Measurements from ENCODE around the gene GEMIN5. TPM values are rescaled to one million over a fixed set of nuclear protein-coding genes. Genes with fewer than 3 reads are reported as not detected.

GEMIN5 gene
- polyA plus RNA-seq, 1 of the 3 experiments (the other 2 are of a cell fraction) = 6.6 TPM

- Histone ChIP-seq H3K36me3 (replicated peaks in 1 of 2; ENCODE audit: control insufficient read depth in 1 of 2, insufficient read depth in 2 of 2, low read length in 1 of 2) (peaks cover 31 to 32% of the 10 kb centered on the region in 2 experiments), H3K27me3 (ENCODE audit: insufficient read depth) (no peaks in the 10 kb centered on the region), H3K79me2 (ENCODE audit: insufficient read depth) (no peaks in the 10 kb centered on the region), H3K9me3 (no peaks in the 10 kb centered on the region), H3K27ac (ENCODE audit: low read depth in 2 of 2, low read length in 1 of 2) (no peak overlapping the region; a peak in 1 of 4 replicates), H3K9me2 (no peaks in the 10 kb centered on the region), H3K4me2 (no peak overlapping the region), H3F3A (replicated peaks; ENCODE audit: insufficient read depth) (peaks cover 6% of the 10 kb centered on the region), H3K9ac (no peak overlapping the region), H4K20me1 (ENCODE audit: insufficient read depth) (no peaks in the 10 kb centered on the region), H3K4me3 (ENCODE audit: low read depth in 2 of 2, low read length in 1 of 2) (no peak overlapping the region), H3K4me1 (ENCODE audit: control insufficient read depth in 1 of 2, insufficient read depth in 2 of 2, low read depth in 1 of 2, low read length in 1 of 2) (peaks cover 0 to 4% of the 10 kb centered on the region in 2 experiments; a peak in 1 of 4 replicates), H2AFZ (ENCODE audit: low read depth) (no peak overlapping the region)
- no peak for DNase-seq
- over 99% methylated on average over 3 of the region's 3 CpGs for WGBS (ENCODE audit: low lambda C conversion rate)
- CTCF ChIA-PET = interaction anchor here (2.1 kb wide), 1 partner anchor 181 kb away, joined by 6 read pairs; no protein-coding TSS in a partner anchor
- no peak for TF ChIP-seq CHD2 (IDR thresholded peaks at IDR 0.05; ENCODE audit: low read length, partially characterized antibody)
- no peak for TF ChIP-seq SIN3A (IDR thresholded peaks at IDR 0.05; ENCODE audit: borderline replicate concordance, low read depth, low read length)
- TF ChIP-seq, protein P1, sequence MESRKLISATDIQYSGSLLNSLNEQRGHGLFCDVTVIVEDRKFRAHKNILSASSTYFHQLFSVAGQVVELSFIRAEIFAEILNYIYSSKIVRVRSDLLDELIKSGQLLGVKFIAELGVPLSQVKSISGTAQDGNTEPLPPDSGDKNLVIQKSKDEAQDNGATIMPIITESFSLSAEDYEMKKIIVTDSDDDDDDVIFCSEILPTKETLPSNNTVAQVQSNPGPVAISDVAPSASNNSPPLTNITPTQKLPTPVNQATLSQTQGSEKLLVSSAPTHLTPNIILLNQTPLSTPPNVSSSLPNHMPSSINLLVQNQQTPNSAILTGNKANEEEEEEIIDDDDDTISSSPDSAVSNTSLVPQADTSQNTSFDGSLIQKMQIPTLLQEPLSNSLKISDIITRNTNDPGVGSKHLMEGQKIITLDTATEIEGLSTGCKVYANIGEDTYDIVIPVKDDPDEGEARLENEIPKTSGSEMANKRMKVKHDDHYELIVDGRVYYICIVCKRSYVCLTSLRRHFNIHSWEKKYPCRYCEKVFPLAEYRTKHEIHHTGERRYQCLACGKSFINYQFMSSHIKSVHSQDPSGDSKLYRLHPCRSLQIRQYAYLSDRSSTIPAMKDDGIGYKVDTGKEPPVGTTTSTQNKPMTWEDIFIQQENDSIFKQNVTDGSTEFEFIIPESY (IDR thresholded peaks at IDR 0.05; ENCODE audit: borderline replicate concordance, low read depth) = no peak
- TF ChIP-seq FOSL2 (IDR thresholded peaks at IDR 0.05; ENCODE audit: borderline replicate concordance, low read depth) = no peak
- no peak for TF ChIP-seq IRF3 (IDR thresholded peaks at IDR 0.05; ENCODE audit: low read depth, low read length)
- TF ChIP-seq, protein P2, sequence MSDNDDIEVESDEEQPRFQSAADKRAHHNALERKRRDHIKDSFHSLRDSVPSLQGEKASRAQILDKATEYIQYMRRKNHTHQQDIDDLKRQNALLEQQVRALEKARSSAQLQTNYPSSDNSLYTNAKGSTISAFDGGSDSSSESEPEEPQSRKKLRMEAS (IDR thresholded peaks at IDR 0.05; ENCODE audit: low read depth) = no peak
- TF ChIP-seq TEAD4 (IDR thresholded peaks at IDR 0.05; ENCODE audit: borderline replicate concordance, insufficient read depth) = no peak
- TF ChIP-seq JUND (IDR thresholded peaks at IDR 0.05) = no peak
- TF ChIP-seq RCOR1 (IDR thresholded peaks at IDR 0.05; ENCODE audit: low read length) = no peak
- no peak for TF ChIP-seq ELF1 (IDR thresholded peaks at IDR 0.05)
- no peak for TF ChIP-seq EP300 (IDR thresholded peaks at IDR 0.05; ENCODE audit: borderline replicate concordance in 1 of 2, low read depth in 1 of 2, low read length in 1 of 2)
- no peak for TF ChIP-seq NRF1 (IDR thresholded peaks at IDR 0.05; ENCODE audit: low read depth, low read length)
- TF ChIP-seq SMC3 (IDR thresholded peaks at IDR 0.05; ENCODE audit: low read depth, low read length) = no peak
- POLR2A ChIA-PET = no interaction called here
Measured at GRCh38 chr5:154966874-154967273, 28.9 kb upstream of the GEMIN5 start.

- Histone ChIP-seq H3K4me2 (no peak overlapping the region), H3K27me3 (ENCODE audit: insufficient read depth) (no peaks in the 10 kb centered on the region), H3K36me3 (replicated peaks in 1 of 2; ENCODE audit: control insufficient read depth in 1 of 2, insufficient read depth in 2 of 2, low read length in 1 of 2) (peaks cover 33 to 34% of the 10 kb centered on the region in 2 experiments), H3K4me3 (ENCODE audit: low read depth in 2 of 2, low read length in 1 of 2) (no peak overlapping the region), H2AFZ (ENCODE audit: low read depth) (no peak overlapping the region), H3K9ac (no peak overlapping the region), H3K9me2 (no peaks in the 10 kb centered on the region), H3K27ac (ENCODE audit: low read depth in 2 of 2, low read length in 1 of 2) (no peak overlapping the region; a peak in 1 of 4 replicates), H3F3A (replicated peaks; ENCODE audit: insufficient read depth) (peaks cover 3% of the 10 kb centered on the region), H3K9me3 (no peaks in the 10 kb centered on the region), H3K79me2 (ENCODE audit: insufficient read depth) (no peaks in the 10 kb centered on the region), H3K4me1 (ENCODE audit: control insufficient read depth in 1 of 2, insufficient read depth in 2 of 2, low read depth in 1 of 2, low read length in 1 of 2) (peaks cover 0 to 4% of the 10 kb centered on the region in 2 experiments; a peak in 1 of 4 replicates), H4K20me1 (ENCODE audit: insufficient read depth) (no peaks in the 10 kb centered on the region)
- ChIA-PET POLR2A (no interaction called here), CTCF (interaction anchor here (0.6 to 2.1 kb wide), 4 partner anchors 147 to 581 kb away, joined by 3 to 6 read pairs (median 3); no protein-coding TSS in a partner anchor)
- DNase-seq = no peak
- no peak for TF ChIP-seq FOSL2 (IDR thresholded peaks at IDR 0.05; ENCODE audit: borderline replicate concordance, low read depth)
- TF ChIP-seq, protein P3, sequence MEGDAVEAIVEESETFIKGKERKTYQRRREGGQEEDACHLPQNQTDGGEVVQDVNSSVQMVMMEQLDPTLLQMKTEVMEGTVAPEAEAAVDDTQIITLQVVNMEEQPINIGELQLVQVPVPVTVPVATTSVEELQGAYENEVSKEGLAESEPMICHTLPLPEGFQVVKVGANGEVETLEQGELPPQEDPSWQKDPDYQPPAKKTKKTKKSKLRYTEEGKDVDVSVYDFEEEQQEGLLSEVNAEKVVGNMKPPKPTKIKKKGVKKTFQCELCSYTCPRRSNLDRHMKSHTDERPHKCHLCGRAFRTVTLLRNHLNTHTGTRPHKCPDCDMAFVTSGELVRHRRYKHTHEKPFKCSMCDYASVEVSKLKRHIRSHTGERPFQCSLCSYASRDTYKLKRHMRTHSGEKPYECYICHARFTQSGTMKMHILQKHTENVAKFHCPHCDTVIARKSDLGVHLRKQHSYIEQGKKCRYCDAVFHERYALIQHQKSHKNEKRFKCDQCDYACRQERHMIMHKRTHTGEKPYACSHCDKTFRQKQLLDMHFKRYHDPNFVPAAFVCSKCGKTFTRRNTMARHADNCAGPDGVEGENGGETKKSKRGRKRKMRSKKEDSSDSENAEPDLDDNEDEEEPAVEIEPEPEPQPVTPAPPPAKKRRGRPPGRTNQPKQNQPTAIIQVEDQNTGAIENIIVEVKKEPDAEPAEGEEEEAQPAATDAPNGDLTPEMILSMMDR (IDR thresholded peaks at IDR 0.05) = no peak
- no peak for TF ChIP-seq RCOR1 (IDR thresholded peaks at IDR 0.05; ENCODE audit: low read length)
- 88% methylated on average over 7 of the region's 7 CpGs for WGBS (ENCODE audit: low lambda C conversion rate)
Measured at GRCh38 chr5:154966081-154966841, 28.2 kb upstream of the GEMIN5 start.
